Erythroblast (primary cell): ENCODE results near the gene ABHD14A.

Source experiments
- GATA1 ChIP-seq: IDR thresholded peaks from 2 replicates; pipeline ENCODE4 v1.6.1; 2011; ENCODE audit warnings: low read depth, mild to moderate bottlenecking, control low read depth, low read length, moderate library complexity
- POLR2A ChIP-seq: IDR thresholded peaks from 2 replicates; pipeline ENCODE4 v1.6.1; 2011; ENCODE audit warnings: mild to moderate bottlenecking, low read length

- no peak for TF ChIP-seq POLR2A
- no peak for TF ChIP-seq GATA1
Measured at GRCh38 chr3:51974277-51974962, 444 bp upstream of the ABHD14A start.
